Body of pancreas (tissue), 4 donors: ENCODE measurements around the gene EDIL3. TPM values are rescaled to one million over a fixed set of nuclear protein-coding genes. Genes with fewer than 3 reads are reported as not detected.

Experiments used
- ATAC-seq: fragments of 150-250 bp; one replicate; pipeline ENCODE4 v1.9.1; 2016
- DNase-seq, 4 donors: peaks; one replicate each; pipeline ENCODE4 v3.0.0-alpha.2; 2019
- H3K27ac ChIP-seq, 4 donors: fragments of 200-600 bp; sonication (generic); 1 replicate in 3 of 4; 2 replicates in 1 of 4; pipeline versions ENCODE4 v1.5.1 to v1.6.1; 2016 to 2019; ENCODE audit warnings: mild to moderate bottlenecking in 1 of 4, mixed read lengths in 1 of 4, moderate library complexity in 1 of 4
- H3K27me3 ChIP-seq, 2 donors: fragments of 200-600 bp; sonication (generic); one replicate each; pipeline ENCODE4 v1.6.0; 2016; ENCODE audit warnings: mild to moderate bottlenecking in 1 of 2
- H3K36me3 ChIP-seq, 2 donors: fragments of 200-600 bp; sonication (generic); replicated peaks in 1 of 2; 2 replicates each; pipeline ENCODE4 v1.5.1; 2016; ENCODE audit warnings: low read depth in 2 of 2; ENCODE audit not compliant: insufficient read depth in 1 of 2
- H3K4me1 ChIP-seq: fragments of 200-600 bp; sonication (generic); one replicate; pipeline ENCODE4 v1.6.0; 2016
- H3K4me3 ChIP-seq, 2 donors: fragments of 200-600 bp; sonication (generic); 1 replicate in 1 of 2; 2 replicates in 1 of 2; pipeline ENCODE4 v1.5.1; 2016 to 2019
- H3K9me3 ChIP-seq, 3 donors: fragments of 200-600 bp; sonication (generic); 1 replicate in 2 of 3; 2 replicates in 1 of 3; pipeline ENCODE4 v1.5.1; 2016
- CTCF ChIP-seq, 7 experiments: fragments of 450-650 bp in 4 of 7; fragments of 200-600 bp in 3 of 7; sonication (generic) in 3 of 7; IDR thresholded peaks; one replicate each; pipeline ENCODE4 v1.5.1; 2016 to 2019; ENCODE audit warnings: antibody characterized with exemption in 7 of 7
- POLR2A ChIP-seq, 3 donors: fragments of 450-650 bp; IDR thresholded peaks; one replicate each; pipeline ENCODE4 v1.6.1; 2016; ENCODE audit warnings: antibody characterized with exemption in 3 of 3, mild to moderate bottlenecking in 2 of 3
- WGBS, 2 donors: methylation state at CpG; one replicate each; pipeline ENCODE4 v1.1.5; 2017; 5-methylcytosine and 5-hydroxymethylcytosine counted together
- intact Hi-C: fragments of 100-400 bp; cut with DNase I; formaldehyde crosslinking; loops from one replicate; pipeline ENCODE4 v1.15.1; 2023
- small RNA-seq: library from RNA; depleted of rRNA; stranded (forward); fragments of <200 nt; gene quantifications from one replicate; pipeline ENCODE3, GENCODE V24; 2016
- total RNA-seq, 2 donors: library from RNA; depleted of rRNA; stranded (reverse); fragments of >200 nt; gene quantifications; one replicate each; pipeline ENCODE4 v1.1.0, GENCODE V29; 2016

Gene EDIL3
- total RNA-seq, 2 donors from 2014 or later, result 2.3 to 4.7 TPM

- Histone ChIP-seq H3K9me3 (no peaks in the 10 kb centered on the region), H3K27ac (no peak overlapping the region), H3K36me3 (no peaks in the 10 kb centered on the region), H3K4me3 (no peak overlapping the region), H3K27me3 (no peaks in the 10 kb centered on the region), H3K4me1 (no peaks in the 10 kb centered on the region)
- DNase-seq (no peak), ATAC-seq (no peak)
- 54 to 55% methylated on average over 2 of the region's 2 CpGs for WGBS, 2 donors
- intact Hi-C loops, result no loop called here
- TF ChIP-seq CTCF (IDR thresholded peaks at IDR 0.05) (no peak), POLR2A (IDR thresholded peaks at IDR 0.05) (no peak)
These were observed 493.4 kb downstream of the EDIL3 start for GRCh38 chr5:83891261-83891660.

Small RNA genes within 50 kb of the gene (small RNA-seq; reads per million reads assigned to genes)
- gene RNU6-448P, result not detected
